WTC11 (cell line): ENCODE data around the gene ZNF883.

Experiments
- SP1 ChIP-seq: sonication (generic); formaldehyde crosslinking; conservative IDR thresholded peaks from 2 replicates; pipeline ENCODE4 v1.8.1; 2022; ENCODE audit warnings: missing genetic modification reagents
- TF ChIP-seq, protein P1 (sequence below): fragments of 200-600 bp; IDR thresholded peaks from 2 replicates; pipeline ENCODE4 v1.8.0; 2022; ENCODE audit warnings: antibody characterized with exemption
- TF ChIP-seq, protein P2 (sequence below): sonication (generic); formaldehyde crosslinking; conservative IDR thresholded peaks from 2 replicates; pipeline ENCODE4 v1.8.1; 2023; ENCODE audit warnings: mild to moderate bottlenecking, low read depth, missing genetic modification reagents, moderate library complexity

DNA sequence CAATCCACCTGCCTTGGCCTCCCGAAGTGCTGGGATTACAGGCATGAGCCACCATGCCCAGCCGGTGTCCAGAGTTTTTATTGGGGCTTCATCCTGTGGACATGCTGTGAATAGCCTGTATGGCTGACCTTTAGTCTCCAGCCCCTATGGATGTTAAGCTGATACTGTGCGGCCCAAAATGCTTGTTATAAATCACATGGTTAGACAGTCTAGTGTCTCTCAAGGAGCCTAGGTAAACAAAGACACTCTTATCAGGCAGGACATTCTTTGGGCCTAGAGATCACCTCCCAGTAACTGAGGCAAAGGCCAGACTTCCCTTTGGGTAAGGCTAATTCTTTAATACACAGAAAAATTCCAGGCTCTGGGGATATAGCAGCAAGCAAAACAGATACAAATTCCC, 99.4 kb downstream of the ZNF883 start:
- TF ChIP-seq, protein P1, sequence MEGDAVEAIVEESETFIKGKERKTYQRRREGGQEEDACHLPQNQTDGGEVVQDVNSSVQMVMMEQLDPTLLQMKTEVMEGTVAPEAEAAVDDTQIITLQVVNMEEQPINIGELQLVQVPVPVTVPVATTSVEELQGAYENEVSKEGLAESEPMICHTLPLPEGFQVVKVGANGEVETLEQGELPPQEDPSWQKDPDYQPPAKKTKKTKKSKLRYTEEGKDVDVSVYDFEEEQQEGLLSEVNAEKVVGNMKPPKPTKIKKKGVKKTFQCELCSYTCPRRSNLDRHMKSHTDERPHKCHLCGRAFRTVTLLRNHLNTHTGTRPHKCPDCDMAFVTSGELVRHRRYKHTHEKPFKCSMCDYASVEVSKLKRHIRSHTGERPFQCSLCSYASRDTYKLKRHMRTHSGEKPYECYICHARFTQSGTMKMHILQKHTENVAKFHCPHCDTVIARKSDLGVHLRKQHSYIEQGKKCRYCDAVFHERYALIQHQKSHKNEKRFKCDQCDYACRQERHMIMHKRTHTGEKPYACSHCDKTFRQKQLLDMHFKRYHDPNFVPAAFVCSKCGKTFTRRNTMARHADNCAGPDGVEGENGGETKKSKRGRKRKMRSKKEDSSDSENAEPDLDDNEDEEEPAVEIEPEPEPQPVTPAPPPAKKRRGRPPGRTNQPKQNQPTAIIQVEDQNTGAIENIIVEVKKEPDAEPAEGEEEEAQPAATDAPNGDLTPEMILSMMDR: no peak
- TF ChIP-seq, protein P2, sequence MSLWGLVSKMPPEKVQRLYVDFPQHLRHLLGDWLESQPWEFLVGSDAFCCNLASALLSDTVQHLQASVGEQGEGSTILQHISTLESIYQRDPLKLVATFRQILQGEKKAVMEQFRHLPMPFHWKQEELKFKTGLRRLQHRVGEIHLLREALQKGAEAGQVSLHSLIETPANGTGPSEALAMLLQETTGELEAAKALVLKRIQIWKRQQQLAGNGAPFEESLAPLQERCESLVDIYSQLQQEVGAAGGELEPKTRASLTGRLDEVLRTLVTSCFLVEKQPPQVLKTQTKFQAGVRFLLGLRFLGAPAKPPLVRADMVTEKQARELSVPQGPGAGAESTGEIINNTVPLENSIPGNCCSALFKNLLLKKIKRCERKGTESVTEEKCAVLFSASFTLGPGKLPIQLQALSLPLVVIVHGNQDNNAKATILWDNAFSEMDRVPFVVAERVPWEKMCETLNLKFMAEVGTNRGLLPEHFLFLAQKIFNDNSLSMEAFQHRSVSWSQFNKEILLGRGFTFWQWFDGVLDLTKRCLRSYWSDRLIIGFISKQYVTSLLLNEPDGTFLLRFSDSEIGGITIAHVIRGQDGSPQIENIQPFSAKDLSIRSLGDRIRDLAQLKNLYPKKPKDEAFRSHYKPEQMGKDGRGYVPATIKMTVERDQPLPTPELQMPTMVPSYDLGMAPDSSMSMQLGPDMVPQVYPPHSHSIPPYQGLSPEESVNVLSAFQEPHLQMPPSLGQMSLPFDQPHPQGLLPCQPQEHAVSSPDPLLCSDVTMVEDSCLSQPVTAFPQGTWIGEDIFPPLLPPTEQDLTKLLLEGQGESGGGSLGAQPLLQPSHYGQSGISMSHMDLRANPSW (CRISPR knock-in tag): no peak
- TF ChIP-seq SP1 (CRISPR knock-in tag): no peak
